ACHN (cell line): Measurements from ENCODE around the gene KLF12.

Source experiments
- DNase-seq: peaks from one replicate; pipeline ENCODE4 v3.0.0-alpha.2; 2015
- in situ Hi-C: cut with HindIII; loops from 2 replicates; pipeline ENCODE4 v1.10.0; 2017; ENCODE audit warnings: low sequenced_read_pairs, low pct_ligation_motif_present, low pct_unique_long_range_greater_than_20kb

Gene KLF12

GRCh38 chr13:74138241-74138640 is 4.0 kb upstream of the KLF12 start:
- no peak for DNase-seq

GRCh38 chr13:74136084-74136658 is 2.0 kb upstream of the KLF12 start:
- in situ Hi-C loops, result no loop called here
- DNase-seq, result peak; percentile 30

More at GRCh38 chr13:74138241-74138640, 4.0 kb upstream of the KLF12 start:
- in situ Hi-C loops, result no loop called here

- peak; percentile 73 for DNase-seq
- in situ Hi-C loops, result no loop called here
Measured at GRCh38 chr13:74135326-74136083, 1.3 kb upstream of the KLF12 start.

GRCh38 chr13:74134777-74135325 is 647 bp upstream of the KLF12 start:
- peak; percentile 62 for DNase-seq
- in situ Hi-C loops, result no loop called here

- in situ Hi-C loops, result no loop called here
- DNase-seq, result peak; percentile 80
Measured at GRCh38 chr13:74133657-74134201, 475 bp downstream of the KLF12 start.

GRCh38 chr13:74132776-74133656 is 1.2 kb downstream of the KLF12 start:
- in situ Hi-C loops, result no loop called here
- DNase-seq, result peak; percentile 18

GRCh38 chr13:74132152-74132775 is 1.9 kb downstream of the KLF12 start:
- peak; percentile 33 for DNase-seq
- in situ Hi-C loops, result no loop called here

GRCh38 chr13:74131227-74131626 is 3.0 kb downstream of the KLF12 start:
- in situ Hi-C loops, result no loop called here
- no peak for DNase-seq

- no peak for DNase-seq
- in situ Hi-C loops, result no loop called here
Measured at GRCh38 chr13:74129500-74130191, 4.6 kb downstream of the KLF12 start.

- in situ Hi-C loops, result no loop called here
Measured at GRCh38 chr13:74128156-74128767, 5.9 kb downstream of the KLF12 start.

GRCh38 chr13:74118328-74118727 is 15.9 kb downstream of the KLF12 start:
- in situ Hi-C loops, result no loop called here
- no peak for DNase-seq

More at GRCh38 chr13:74128156-74128767, 5.9 kb downstream of the KLF12 start:
- no peak for DNase-seq

GRCh38 chr13:74117207-74117705 is 16.9 kb downstream of the KLF12 start:
- in situ Hi-C loops, result no loop called here
- no peak for DNase-seq

- no peak for DNase-seq
- in situ Hi-C loops, result no loop called here
Measured at GRCh38 chr13:74115133-74115532, 19.1 kb downstream of the KLF12 start.

- in situ Hi-C loops, result no loop called here
- no peak for DNase-seq
Measured at GRCh38 chr13:74114641-74115040, 19.6 kb downstream of the KLF12 start.

- no peak for DNase-seq
- in situ Hi-C loops, result no loop called here
Measured at GRCh38 chr13:74114202-74114601, 20.0 kb downstream of the KLF12 start.

GRCh38 chr13:74111901-74112824 is 22.0 kb downstream of the KLF12 start:
- no peak for DNase-seq
- in situ Hi-C loops, result no loop called here
